Dermis microvascular lymphatic vessel endothelial cell (primary cell): Measurements from ENCODE around the gene DOCK4. TPM values are rescaled to one million over a fixed set of nuclear protein-coding genes. Genes with fewer than 3 reads are reported as not detected.

Experiments used
- DNase-seq, 2 donors: peaks; one replicate each; pipeline versions ENCODE4 v3.0.0 to v3.0.0-alpha.2; 2010; ENCODE audit warnings: low read depth in 2 of 2
- total RNA-seq: library from RNA; depleted of rRNA; stranded (reverse); fragments of >200 nt; gene quantifications from 2 replicates; pipeline ENCODE4 v1.2.1, GENCODE V29; 2014

DOCK4 gene
- total RNA-seq, 1 donor from 2014 or later: 59.7 TPM

GRCh38 chr7:112083776-112084355, 122.3 kb downstream of the DOCK4 start:
- no peak for DNase-seq

GRCh38 chr7:112082306-112082705, 123.9 kb downstream of the DOCK4 start:
- DNase-seq: no peak

DNA sequence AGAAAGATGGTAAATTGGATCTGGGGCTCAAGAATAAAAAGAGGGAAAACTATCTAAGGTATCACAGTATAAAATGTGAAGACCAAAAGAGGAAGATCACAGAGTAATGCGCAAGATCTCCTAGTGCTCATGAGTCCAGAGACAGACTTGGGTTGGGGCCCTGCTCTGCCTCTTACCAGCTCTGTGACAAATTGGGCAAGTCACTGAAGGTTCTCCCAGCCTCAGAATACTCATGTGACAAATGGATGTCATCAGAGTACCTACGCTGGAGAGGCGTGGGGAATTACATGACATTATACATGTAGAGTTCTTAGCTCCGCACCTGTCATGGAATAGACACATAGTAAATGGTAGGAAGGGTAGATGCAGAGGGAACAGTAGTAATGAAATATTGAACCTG, 124.4 kb downstream of the DOCK4 start:
- DNase-seq: no peak

DNA sequence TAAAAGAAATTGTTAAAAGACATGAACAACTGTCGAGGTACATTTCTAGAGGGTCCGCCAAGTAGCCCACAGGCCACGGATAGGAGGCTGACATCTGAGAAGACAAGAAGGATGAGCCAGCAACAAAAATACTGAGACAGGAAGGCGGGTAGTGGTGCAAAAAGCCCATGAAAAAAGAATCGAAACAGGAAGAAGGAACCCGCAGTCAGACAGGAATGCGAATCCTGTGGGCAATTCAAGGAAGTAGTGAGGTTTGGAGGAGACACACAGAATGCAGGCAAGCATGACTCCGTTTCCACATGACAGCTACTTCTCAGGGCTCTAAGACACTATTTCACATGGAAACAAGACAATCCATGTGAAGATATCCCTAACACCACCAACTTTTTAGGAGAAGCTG, 125.2 kb downstream of the DOCK4 start:
- DNase-seq: peak in 1 of 2 donors; percentile 73

DNA sequence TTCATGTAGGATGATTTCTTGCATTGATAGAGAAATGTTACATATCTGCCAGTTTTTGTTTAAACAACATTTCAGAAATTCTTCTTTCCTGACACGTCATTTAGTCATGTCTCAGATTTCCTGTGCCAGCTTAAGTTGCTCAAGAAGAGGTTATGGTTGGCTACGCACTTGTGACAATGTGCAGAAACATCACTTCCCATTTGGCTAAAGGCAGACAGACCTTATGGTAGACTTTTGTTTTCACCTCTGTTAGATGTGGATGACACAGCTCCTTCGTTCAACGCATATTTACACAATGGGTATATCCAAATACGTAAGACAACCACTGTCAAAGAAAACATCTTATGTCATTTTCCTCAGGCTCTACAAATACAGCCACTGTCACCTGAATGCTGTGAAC, 125.8 kb downstream of the DOCK4 start:
- peak; percentile 80 to 96 for DNase-seq

- peak in 1 of 2 donors; percentile 45 for DNase-seq
Measured at GRCh38 chr7:112079673-112080072, 126.5 kb downstream of the DOCK4 start.

GRCh38 chr7:112079122-112079521, 127.1 kb downstream of the DOCK4 start:
- no peak for DNase-seq

GRCh38 chr7:112076324-112076723, 129.9 kb downstream of the DOCK4 start:
- DNase-seq: no peak

DNA sequence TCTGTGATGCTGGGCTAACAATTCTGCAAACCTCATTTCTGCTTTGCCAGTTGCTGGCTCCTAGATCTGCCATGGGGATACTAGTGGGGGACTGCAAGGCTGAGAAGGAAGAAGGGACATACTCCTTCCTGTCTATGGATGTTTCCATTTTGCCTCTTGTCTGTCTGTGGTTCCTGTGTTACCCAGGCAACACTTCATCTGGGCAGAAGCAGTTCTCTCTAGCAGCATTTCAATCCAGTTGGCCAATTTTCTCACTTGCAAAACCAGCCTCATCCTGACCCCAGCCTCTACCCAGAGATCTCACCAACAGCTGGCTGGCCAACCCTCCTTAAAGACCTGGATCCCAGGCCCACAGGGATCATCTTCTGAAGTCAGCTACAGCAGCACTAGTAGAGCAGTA, 131.7 kb downstream of the DOCK4 start:
- DNase-seq: no peak

DNA sequence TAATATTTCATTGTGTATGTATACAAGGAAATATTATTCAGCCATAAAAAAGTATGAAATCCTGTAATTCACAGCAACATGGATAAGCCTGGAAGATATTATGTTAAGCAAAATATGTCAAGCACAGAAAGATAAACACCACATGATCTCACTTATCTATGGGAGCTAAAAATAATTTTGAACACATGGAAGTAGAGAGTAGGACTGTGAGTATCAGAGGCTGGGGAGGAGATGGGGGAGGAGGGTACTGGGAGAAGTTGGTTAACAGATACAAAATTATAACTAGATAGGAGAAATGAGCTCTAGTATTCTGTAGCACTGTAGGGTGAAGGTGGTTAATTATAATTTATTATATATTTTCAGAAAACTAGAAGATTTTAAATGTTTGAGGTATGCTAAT, 132.7 kb downstream of the DOCK4 start:
- no peak for DNase-seq

DNA sequence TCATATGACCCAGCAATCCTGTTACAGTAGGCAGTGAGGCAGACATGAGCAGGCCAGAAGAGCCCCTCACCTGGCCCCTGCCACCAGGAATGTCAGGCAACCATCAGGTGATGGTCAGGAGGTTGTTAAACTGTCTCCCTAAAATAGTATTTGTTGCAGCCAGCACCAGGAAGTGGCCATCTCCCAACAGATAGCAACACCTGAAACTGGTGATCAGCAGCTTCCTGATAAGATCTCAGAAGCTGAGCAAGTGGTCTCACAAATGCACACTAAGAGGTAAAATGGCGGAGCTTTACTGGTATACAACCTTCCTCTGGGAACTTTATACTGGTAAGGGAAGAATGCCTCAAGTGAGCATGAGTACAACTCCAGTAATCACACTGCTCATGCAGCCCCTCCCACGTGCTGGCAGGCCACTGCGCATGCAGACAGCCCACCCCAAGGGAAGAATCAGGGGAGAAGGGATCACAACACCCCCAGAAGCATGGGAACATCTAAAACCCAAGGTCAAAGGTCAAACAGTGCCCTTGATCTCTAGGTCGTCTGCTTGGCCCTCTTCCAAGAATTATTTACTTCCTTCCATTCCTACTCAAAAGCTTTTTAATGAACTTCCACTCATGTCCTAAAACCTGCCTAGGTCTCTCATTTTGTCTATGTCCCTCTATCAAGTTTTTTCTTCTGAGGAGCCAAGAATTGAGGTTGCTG, 133.5 kb downstream of the DOCK4 start:
- DNase-seq: no peak

DNA sequence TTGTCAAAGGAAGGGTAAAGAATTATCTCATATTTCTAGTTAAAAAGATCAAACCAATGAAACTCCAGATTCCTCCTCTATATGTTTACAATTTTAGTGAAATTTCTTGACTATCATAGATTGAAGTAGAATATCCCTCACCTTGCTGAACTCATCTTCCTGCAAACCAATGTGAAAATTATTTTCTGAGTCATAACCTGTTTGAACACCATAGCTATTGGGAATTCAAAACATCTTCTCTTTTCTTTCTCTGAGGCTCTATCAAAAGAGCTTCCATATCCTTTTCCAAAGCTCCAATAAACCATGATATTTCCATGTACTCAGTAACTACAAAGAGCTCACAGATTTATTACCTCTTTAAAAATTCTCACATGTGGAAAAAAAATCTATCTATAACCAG, 134.3 kb downstream of the DOCK4 start:
- DNase-seq: peak in 1 of 2 donors; percentile 61

- no peak for DNase-seq
Measured at GRCh38 chr7:112070674-112071256, 135.4 kb downstream of the DOCK4 start.

- peak in 1 of 2 donors; percentile 61 for DNase-seq
Measured at GRCh38 chr7:112069879-112070321, 136.3 kb downstream of the DOCK4 start.

GRCh38 chr7:112068967-112069366, 137.2 kb downstream of the DOCK4 start:
- DNase-seq: no peak

GRCh38 chr7:112067632-112068540, 138.3 kb downstream of the DOCK4 start:
- no peak for DNase-seq

DNA sequence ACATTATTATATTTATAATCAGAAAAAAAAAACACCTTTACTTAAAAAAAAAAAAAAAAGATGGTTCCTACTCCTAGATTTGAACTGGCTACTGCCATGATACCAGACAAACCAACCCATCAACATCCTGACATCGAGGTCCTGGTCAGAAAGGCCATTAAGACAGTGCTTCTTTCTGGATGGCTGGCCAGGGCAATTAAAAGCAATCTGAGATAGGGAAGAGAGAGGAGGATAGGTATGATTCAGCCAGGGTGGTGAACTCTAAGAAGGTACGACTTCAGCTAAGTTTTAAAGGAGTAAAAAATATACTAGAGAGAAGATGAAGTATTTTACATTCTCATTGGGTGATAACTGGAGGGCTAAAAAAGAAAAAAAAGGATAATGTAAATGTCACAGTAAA, 139.0 kb downstream of the DOCK4 start:
- DNase-seq: no peak

DNA sequence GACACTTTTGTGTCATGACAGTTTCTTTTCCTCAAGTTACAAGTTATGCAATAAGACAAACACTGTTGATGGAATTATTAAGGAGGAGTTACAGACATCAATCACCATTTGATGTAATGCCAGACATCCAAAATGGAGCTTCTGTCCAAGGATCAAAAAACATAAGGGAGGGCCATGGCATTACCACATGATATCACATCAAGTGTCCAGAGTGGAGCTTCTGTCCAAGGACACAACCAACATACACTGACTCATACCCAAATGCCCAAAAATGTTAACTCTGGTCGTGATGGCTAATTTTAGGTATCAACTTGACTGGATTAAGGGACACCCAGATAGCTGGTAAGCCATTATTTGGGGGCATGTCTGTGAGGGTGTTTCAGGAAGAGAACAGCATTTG, 140.4 kb downstream of the DOCK4 start:
- no peak for DNase-seq

GRCh38 chr7:112064627-112065385, 141.4 kb downstream of the DOCK4 start:
- DNase-seq: no peak

DNA sequence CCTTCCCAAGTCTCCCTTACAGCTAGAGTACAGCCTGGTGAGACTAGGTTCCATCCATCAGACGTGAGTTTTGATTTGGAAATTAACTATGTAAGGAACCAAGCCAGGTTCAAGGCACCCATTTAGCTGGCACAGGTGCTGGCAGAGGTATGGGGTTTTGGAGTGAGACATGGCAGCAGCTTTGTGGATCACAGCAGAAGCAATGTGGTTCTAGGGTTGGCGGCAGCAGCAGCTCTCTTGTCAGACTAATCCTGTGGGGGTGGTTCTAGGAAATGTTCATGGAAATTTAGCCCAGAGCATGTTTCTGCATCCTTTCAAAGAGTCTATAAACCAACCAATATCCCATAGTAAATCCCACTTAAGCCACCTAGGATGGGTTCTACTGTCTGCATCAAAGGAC, 142.2 kb downstream of the DOCK4 start:
- no peak for DNase-seq

DNA sequence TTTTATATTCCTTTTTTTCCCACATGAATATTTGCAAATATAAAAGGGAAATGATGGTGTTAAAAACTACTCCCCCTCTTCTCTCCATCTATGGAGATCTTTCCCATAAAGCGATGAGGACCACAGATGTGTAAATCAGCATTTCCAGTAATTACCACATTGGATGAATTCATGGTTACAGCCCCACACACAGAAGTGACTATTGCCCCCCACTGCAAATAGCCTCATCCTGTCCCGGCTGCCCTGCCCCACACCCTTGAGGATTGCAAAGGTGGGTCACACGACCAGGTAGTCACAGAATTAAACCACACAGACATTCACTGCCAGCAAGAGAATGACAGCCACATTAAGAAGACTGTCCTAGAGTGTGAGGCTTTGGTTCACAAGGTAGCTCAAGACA, 145.1 kb downstream of the DOCK4 start:
- DNase-seq: no peak
